Erythroblast (primary cell): Measurements from ENCODE around the gene RBMS1.
"Not testable (repeated sequence)": the region's sequence is repeated elsewhere in the genome, so short reads cannot be mapped to it uniquely, and the experiment has no call there.

Source experiments
- DNase-seq, 2 experiments: peaks; one replicate each; lab custom pipeline; 2025; lab: John Stamatoyannopoulos, UW
- GATA1 ChIP-seq: IDR thresholded peaks from 2 replicates; pipeline ENCODE4 v1.6.1; 2011; ENCODE audit warnings: low read depth, mild to moderate bottlenecking, control low read depth, low read length, moderate library complexity
- POLR2A ChIP-seq: IDR thresholded peaks from 2 replicates; pipeline ENCODE4 v1.6.1; 2011; ENCODE audit warnings: mild to moderate bottlenecking, low read length

Gene RBMS1

GRCh38 chr2:160450486-160450885, 43.1 kb downstream of the RBMS1 start:
- DNase-seq: no peak
- TF ChIP-seq POLR2A (no peak), GATA1 (no peak)

- not testable (repeated sequence) for DNase-seq
Observed at GRCh38 chr2:160448821-160449220, 44.8 kb downstream of the RBMS1 start.

GRCh38 chr2:160445673-160446072, 47.9 kb downstream of the RBMS1 start:
- no peak for DNase-seq
- TF ChIP-seq GATA1 (no peak), POLR2A (no peak)

GRCh38 chr2:160442603-160443002, 51.0 kb downstream of the RBMS1 start:
- TF ChIP-seq POLR2A (no peak), GATA1 (no peak)
- no peak for DNase-seq

GRCh38 chr2:160440888-160441287, 52.7 kb downstream of the RBMS1 start:
- no peak for TF ChIP-seq GATA1
- TF ChIP-seq POLR2A: no peak
- DNase-seq: no peak

GRCh38 chr2:160439038-160439437, 54.6 kb downstream of the RBMS1 start:
- DNase-seq: not testable (repeated sequence)

- DNase-seq: no peak
- TF ChIP-seq POLR2A (no peak), GATA1 (no peak)
Observed at GRCh38 chr2:160437273-160437672, 56.3 kb downstream of the RBMS1 start.

GRCh38 chr2:160434254-160434948, 59.2 kb downstream of the RBMS1 start:
- no peak for DNase-seq
- TF ChIP-seq GATA1 (no peak), POLR2A (no peak)

GRCh38 chr2:160433466-160434140, 60.0 kb downstream of the RBMS1 start:
- TF ChIP-seq POLR2A: no peak
- no peak for TF ChIP-seq GATA1
- no peak for DNase-seq

GRCh38 chr2:160432633-160433032, 61.0 kb downstream of the RBMS1 start:
- TF ChIP-seq POLR2A (no peak), GATA1 (no peak)
- DNase-seq: no peak

- TF ChIP-seq POLR2A (no peak), GATA1 (no peak)
- DNase-seq: no peak
Observed at GRCh38 chr2:160431441-160431840, 62.2 kb downstream of the RBMS1 start.

- no peak for DNase-seq
- TF ChIP-seq POLR2A (no peak), GATA1 (no peak)
Observed at GRCh38 chr2:160430001-160430344, 63.6 kb downstream of the RBMS1 start.

GRCh38 chr2:160429248-160430000, 64.2 kb downstream of the RBMS1 start:
- TF ChIP-seq POLR2A (no peak), GATA1 (no peak)
- peak; percentile 54 to 58 for DNase-seq

- TF ChIP-seq GATA1 (no peak), POLR2A (no peak)
- no peak for DNase-seq
Observed at GRCh38 chr2:160428405-160428763, 65.2 kb downstream of the RBMS1 start.
